ENCODE data around the gene GABARAPL1. TPM values are rescaled to one million over a fixed set of nuclear protein-coding genes. Genes with fewer than 3 reads are reported as not detected.
"Not testable (repeated sequence)": the region's sequence is repeated elsewhere in the genome, so short reads cannot be mapped to it uniquely, and the experiment has no call there.

GABARAPL1 gene
- total and polyA plus RNA-seq, 8 donors: 28.4 to 133 (median 100) TPM

- Histone ChIP-seq H3K4me1 (peaks cover 9 to 47% (median 28%) of the 10 kb centered on the region in 4 donors), H3K9me3 (no peaks in the 10 kb centered on the region), H3K27me3 (no peaks in the 10 kb centered on the region), H3K27ac (peak overlapping the region; percentile 99 to 100 (median 100)), H3K4me3 (peak overlapping the region; percentile 55 to 87 (median 70)), H3K36me3 (peaks cover 6 to 8% (median 7%) of the 10 kb centered on the region in 4 donors)
- intact Hi-C loops (cut with DNase I; ENCODE audit: low total_unique reads): no loop called here
- 0 to 2% (median 1%) methylated on average over 30 to 47 of the region's 47 CpGs for WGBS, 5 donors
- TF ChIP-seq CTCF (IDR thresholded peaks at IDR 0.05) (no peak), POLR2A (IDR thresholded peaks at IDR 0.05) (no peak), POLR2AphosphoS5 (IDR thresholded peaks at IDR 0.05) (peak; percentile 61 to 75 (median 71)), EP300 (IDR thresholded peaks at IDR 0.05) (no peak)
- DNase-seq: peak; percentile 72 to 91
Measured at GRCh38 chr12:10213168-10214135, 775 bp downstream of the GABARAPL1 start.

DNA sequence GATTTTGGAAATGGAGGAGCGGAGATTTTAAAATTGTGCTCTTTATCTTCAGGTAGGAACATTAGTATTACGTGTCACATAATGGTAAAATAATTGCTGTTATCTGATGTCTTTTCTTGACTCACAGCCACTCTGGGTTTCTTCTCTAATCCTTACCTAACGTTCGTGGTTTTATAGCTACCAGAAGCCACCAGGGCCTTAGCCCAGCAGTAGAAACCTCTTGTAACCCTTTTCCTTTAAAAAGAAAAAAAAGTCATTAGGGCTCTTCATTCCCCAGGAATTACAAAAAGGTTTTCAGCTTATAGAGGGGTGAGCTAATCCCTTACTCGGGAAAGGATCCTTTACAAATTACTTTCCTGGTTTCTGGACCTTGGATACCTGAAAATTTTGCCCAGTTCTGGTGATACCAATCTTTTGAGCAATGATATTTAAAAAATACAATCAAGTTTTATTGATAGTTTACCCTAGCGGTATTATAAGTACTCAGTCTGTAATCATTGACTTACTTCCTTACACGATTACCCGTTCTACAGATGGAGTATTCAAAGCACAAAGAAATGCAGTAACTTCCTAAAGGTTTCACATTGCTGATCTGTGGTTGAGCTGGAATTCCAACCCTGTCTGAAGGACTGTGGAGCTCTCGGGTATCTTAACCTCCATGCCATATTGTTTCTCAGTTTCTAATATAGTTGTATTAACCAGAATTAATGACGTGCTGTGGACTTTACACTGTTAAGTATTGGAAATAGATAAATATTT lies 1.6 kb downstream of the GABARAPL1 start:
- Histone ChIP-seq H3K27me3 (no peaks in the 10 kb centered on the region), H3K9me3 (no peaks in the 10 kb centered on the region), H3K27ac (peak overlapping the region; percentile 99 to 100 (median 100)), H3K4me1 (peaks cover 9 to 47% (median 29%) of the 10 kb centered on the region in 4 donors), H3K4me3 (peak overlapping the region; percentile 55 to 87 (median 70)), H3K36me3 (peaks cover 12 to 17% (median 16%) of the 10 kb centered on the region in 4 donors)
- TF ChIP-seq POLR2AphosphoS5 (IDR thresholded peaks at IDR 0.05) (peak in 1 of 3 donors; percentile 0), POLR2A (IDR thresholded peaks at IDR 0.05) (no peak), EP300 (IDR thresholded peaks at IDR 0.05) (no peak), CTCF (IDR thresholded peaks at IDR 0.05) (no peak)
- WGBS, 5 donors: 7 to 20% (median 12%) methylated on average over 10 of the region's 10 CpGs
- peak in 1 of 2 donors; percentile 43 for DNase-seq
- intact Hi-C loops (cut with DNase I; ENCODE audit: low total_unique reads): no loop called here

DNA sequence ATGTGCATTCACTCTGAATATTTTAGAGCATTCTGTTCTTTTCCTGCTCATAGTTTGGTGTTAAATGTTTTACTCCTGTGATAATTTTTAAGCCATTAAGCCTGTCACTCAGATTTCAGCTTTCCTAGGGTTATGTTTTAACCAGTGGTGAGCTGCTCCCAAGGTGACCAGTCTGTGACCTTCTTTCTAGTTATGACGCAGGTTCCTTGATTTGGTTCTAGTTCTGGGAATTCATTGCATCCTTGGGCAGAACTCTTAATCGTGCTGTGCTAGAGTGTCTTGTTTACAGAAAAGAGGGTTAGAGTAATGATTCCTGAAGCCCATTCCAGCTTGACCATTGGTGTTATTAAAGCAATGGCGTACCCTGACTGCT lies 2.2 kb downstream of the GABARAPL1 start:
- Histone ChIP-seq H3K36me3 (peaks cover 12 to 22% (median 21%) of the 10 kb centered on the region in 4 donors), H3K4me1 (peaks cover 9 to 51% (median 31%) of the 10 kb centered on the region in 4 donors), H3K27me3 (no peaks in the 10 kb centered on the region), H3K4me3 (peak overlapping the region; percentile 55 to 87 (median 70)), H3K27ac (peak overlapping the region; percentile 46 to 100 (median 100)), H3K9me3 (no peaks in the 10 kb centered on the region)
- TF ChIP-seq CTCF (IDR thresholded peaks at IDR 0.05) (no peak), POLR2AphosphoS5 (IDR thresholded peaks at IDR 0.05) (peak in 2 of 3 donors; percentile 1 to 49)
- 46 to 60% (median 51%) methylated on average over 3 of the region's 3 CpGs for WGBS, 5 donors
- intact Hi-C loops (cut with DNase I; ENCODE audit: low total_unique reads): no loop called here
- peak in 1 of 2 donors; percentile 37 for DNase-seq

DNA sequence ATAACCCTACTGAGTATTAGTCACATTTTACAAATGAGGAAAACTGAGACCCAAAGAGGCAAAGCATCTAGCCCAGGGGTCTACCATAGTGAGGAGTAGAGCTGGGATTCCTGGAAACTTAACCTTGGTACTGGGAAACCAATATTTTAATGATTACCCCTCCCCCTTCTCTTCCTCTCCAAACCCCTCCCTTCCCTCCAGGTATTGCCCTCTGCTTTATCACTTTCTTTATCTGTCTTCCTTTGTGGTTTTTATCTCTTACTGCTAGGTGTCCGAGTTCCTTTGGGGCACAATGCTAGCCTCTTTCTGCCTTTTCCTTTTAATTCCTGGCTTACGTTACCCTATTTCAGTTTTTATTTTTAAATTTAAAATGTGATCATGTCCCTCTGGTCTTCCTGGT lies 2.8 kb downstream of the GABARAPL1 start:
- Histone ChIP-seq H3K36me3 (peaks cover 15 to 28% (median 26%) of the 10 kb centered on the region in 4 donors), H3K4me3 (peak overlapping the region in 3 of 4 donors; percentile 55 to 87 (median 55)), H3K9me3 (no peaks in the 10 kb centered on the region), H3K27me3 (no peaks in the 10 kb centered on the region), H3K27ac (peak overlapping the region in 4 of 5 donors; percentile 99 to 100 (median 100)), H3K4me1 (peaks cover 9 to 56% (median 36%) of the 10 kb centered on the region in 4 donors)
- intact Hi-C loops (cut with DNase I; ENCODE audit: low total_unique reads): no loop called here
- 47 to 61% (median 50%) methylated on average over 2 of the region's 2 CpGs for WGBS, 5 donors
- no peak for DNase-seq
- TF ChIP-seq CTCF (IDR thresholded peaks at IDR 0.05): no peak

- H3K9me3 ChIP-seq; DNase-seq; intact Hi-C loops (cut with DNase I; ENCODE audit: low total_unique reads); H3K27me3 ChIP-seq: not testable (repeated sequence)
- H3K36me3 ChIP-seq: peaks cover 21 to 33% (median 32%) of the 10 kb centered on the region in 4 donors
- peak overlapping the region in 2 of 4 donors; percentile 55 for H3K4me3 ChIP-seq
- H3K4me1 ChIP-seq: peaks cover 9 to 61% (median 38%) of the 10 kb centered on the region in 4 donors
- peak overlapping the region in 3 of 5 donors; percentile 53 to 100 (median 99) for H3K27ac ChIP-seq
- WGBS, 5 donors: 87 to 93% (median 88%) methylated on average over 13 of the region's 13 CpGs
Measured at GRCh38 chr12:10215946-10216345, 3.3 kb downstream of the GABARAPL1 start.

Measured in stomach (tissue), 9 donors.